ENCODE data around the gene SLC39A10.
"Not testable (repeated sequence)": the region's sequence is repeated elsewhere in the genome, so short reads cannot be mapped to it uniquely, and the experiment has no call there.

Gene SLC39A10

GRCh38 chr2:195642027-195642678 is 14.9 kb upstream of the SLC39A10 start:
- Histone ChIP-seq H3K27ac (no peak overlapping the region), H3K36me3 (ENCODE audit: insufficient read depth, low read length) (no peaks in the 10 kb centered on the region), H3K9ac (ENCODE audit: insufficient read length) (no peak overlapping the region), H3K9me3 (ENCODE audit: low read depth, low read length) (no peaks in the 10 kb centered on the region), H3K4me3 (no peak overlapping the region)
- TF ChIP-seq EZH2 (IDR thresholded peaks at IDR 0.05) (no peak), FOXP2 (optimal IDR thresholded peaks at IDR 0.05; ENCODE audit: control extremely low read depth, extremely low read length, insufficient read depth) (no peak), POLR2AphosphoS5 (IDR thresholded peaks at IDR 0.05; ENCODE audit: borderline replicate concordance, low read depth, low read length) (no peak)
- DNase-seq (ENCODE audit: low read depth, low spot score), result no peak

GRCh38 chr2:195642679-195643068 is 14.4 kb upstream of the SLC39A10 start:
- Histone ChIP-seq H3K4me3 (no peak overlapping the region), H3K9me3 (ENCODE audit: low read depth, low read length) (no peaks in the 10 kb centered on the region), H3K27ac (no peak overlapping the region), H3K36me3 (ENCODE audit: insufficient read depth, low read length) (no peaks in the 10 kb centered on the region), H3K9ac (ENCODE audit: insufficient read length) (no peak overlapping the region)
- TF ChIP-seq POLR2AphosphoS5 (IDR thresholded peaks at IDR 0.05; ENCODE audit: borderline replicate concordance, low read depth, low read length), result no peak
- no peak for DNase-seq (ENCODE audit: low read depth, low spot score)

- not testable (repeated sequence) for H3K9me3 ChIP-seq (ENCODE audit: low read depth, low read length); H3K27ac ChIP-seq; DNase-seq (ENCODE audit: low read depth, low spot score)
Observed at GRCh38 chr2:195644708-195645107, 12.3 kb upstream of the SLC39A10 start.

GRCh38 chr2:195645413-195645812 is 11.6 kb upstream of the SLC39A10 start:
- Histone ChIP-seq H3K9ac (ENCODE audit: insufficient read length) (no peak overlapping the region), H3K27ac (no peak overlapping the region), H3K36me3 (ENCODE audit: insufficient read depth, low read length) (no peaks in the 10 kb centered on the region), H3K4me3 (no peak overlapping the region), H3K9me3 (ENCODE audit: low read depth, low read length) (no peaks in the 10 kb centered on the region)
- DNase-seq (ENCODE audit: low read depth, low spot score), result no peak
- TF ChIP-seq POLR2AphosphoS5 (IDR thresholded peaks at IDR 0.05; ENCODE audit: borderline replicate concordance, low read depth, low read length) (no peak), EZH2 (IDR thresholded peaks at IDR 0.05) (no peak), FOXP2 (optimal IDR thresholded peaks at IDR 0.05; ENCODE audit: control extremely low read depth, extremely low read length, insufficient read depth) (no peak)

More at GRCh38 chr2:195644708-195645107, 12.3 kb upstream of the SLC39A10 start:
- not testable (repeated sequence) for H3K4me3 ChIP-seq; H3K36me3 ChIP-seq (ENCODE audit: insufficient read depth, low read length); H3K9ac ChIP-seq (ENCODE audit: insufficient read length)

- no peak overlapping the region for H3K27ac ChIP-seq
- H3K9me3 ChIP-seq (ENCODE audit: low read depth, low read length), result no peaks in the 10 kb centered on the region
- TF ChIP-seq POLR2AphosphoS5 (IDR thresholded peaks at IDR 0.05; ENCODE audit: borderline replicate concordance, low read depth, low read length) (no peak), EZH2 (IDR thresholded peaks at IDR 0.05) (no peak), FOXP2 (optimal IDR thresholded peaks at IDR 0.05; ENCODE audit: control extremely low read depth, extremely low read length, insufficient read depth) (no peak)
- H3K9ac ChIP-seq (ENCODE audit: insufficient read length), result no peak overlapping the region
- DNase-seq (ENCODE audit: low read depth, low spot score), result no peak
- no peaks in the 10 kb centered on the region for H3K36me3 ChIP-seq (ENCODE audit: insufficient read depth, low read length)
- H3K4me3 ChIP-seq, result no peak overlapping the region
Observed at GRCh38 chr2:195646424-195646823, 10.6 kb upstream of the SLC39A10 start.

- H3K9me3 ChIP-seq (ENCODE audit: low read depth, low read length), result no peaks in the 10 kb centered on the region
- no peak for DNase-seq (ENCODE audit: low read depth, low spot score)
- H3K4me3 ChIP-seq, result no peak overlapping the region
- H3K27ac ChIP-seq, result no peak overlapping the region
- no peak overlapping the region for H3K9ac ChIP-seq (ENCODE audit: insufficient read length)
- no peaks in the 10 kb centered on the region for H3K36me3 ChIP-seq (ENCODE audit: insufficient read depth, low read length)
- TF ChIP-seq POLR2AphosphoS5 (IDR thresholded peaks at IDR 0.05; ENCODE audit: borderline replicate concordance, low read depth, low read length) (no peak), FOXP2 (optimal IDR thresholded peaks at IDR 0.05; ENCODE audit: control extremely low read depth, extremely low read length, insufficient read depth) (no peak), EZH2 (IDR thresholded peaks at IDR 0.05) (no peak)
Observed at GRCh38 chr2:195647302-195647701, 9.7 kb upstream of the SLC39A10 start.

GRCh38 chr2:195648370-195648769 is 8.7 kb upstream of the SLC39A10 start:
- not testable (repeated sequence) for H3K36me3 ChIP-seq (ENCODE audit: insufficient read depth, low read length); H3K27ac ChIP-seq

GRCh38 chr2:195648787-195649186 is 8.2 kb upstream of the SLC39A10 start:
- TF ChIP-seq POLR2AphosphoS5 (IDR thresholded peaks at IDR 0.05; ENCODE audit: borderline replicate concordance, low read depth, low read length), result no peak
- no peak overlapping the region for H3K9ac ChIP-seq (ENCODE audit: insufficient read length)
- H3K9me3 ChIP-seq (ENCODE audit: low read depth, low read length), result no peaks in the 10 kb centered on the region
- no peak overlapping the region for H3K27ac ChIP-seq
- H3K36me3 ChIP-seq (ENCODE audit: insufficient read depth, low read length), result no peaks in the 10 kb centered on the region
- DNase-seq (ENCODE audit: low read depth, low spot score), result no peak
- no peak overlapping the region for H3K4me3 ChIP-seq

More at GRCh38 chr2:195648370-195648769, 8.7 kb upstream of the SLC39A10 start:
- not testable (repeated sequence) for H3K9ac ChIP-seq (ENCODE audit: insufficient read length); H3K9me3 ChIP-seq (ENCODE audit: low read depth, low read length); H3K4me3 ChIP-seq; DNase-seq (ENCODE audit: low read depth, low spot score)

GRCh38 chr2:195649629-195650190 is 7.3 kb upstream of the SLC39A10 start:
- H3K9me3 ChIP-seq (ENCODE audit: low read depth, low read length), result no peaks in the 10 kb centered on the region
- TF ChIP-seq EZH2 (IDR thresholded peaks at IDR 0.05) (no peak), FOXP2 (optimal IDR thresholded peaks at IDR 0.05; ENCODE audit: control extremely low read depth, extremely low read length, insufficient read depth) (no peak), POLR2AphosphoS5 (IDR thresholded peaks at IDR 0.05; ENCODE audit: borderline replicate concordance, low read depth, low read length) (no peak)
- no peak overlapping the region for H3K27ac ChIP-seq
- no peak for DNase-seq (ENCODE audit: low read depth, low spot score)
- no peaks in the 10 kb centered on the region for H3K36me3 ChIP-seq (ENCODE audit: insufficient read depth, low read length)
- H3K9ac ChIP-seq (ENCODE audit: insufficient read length), result no peak overlapping the region
- H3K4me3 ChIP-seq, result no peak overlapping the region

Measured in SK-N-MC (cell line).